ENCODE measurements around the gene SHANK1. TPM values are rescaled to one million over a fixed set of nuclear protein-coding genes. Genes with fewer than 3 reads are reported as not detected.

Gene SHANK1
- total RNA-seq, 3 donors from 2014 or later (not counting 1 experiment from before 2014, with no cell fraction given), result 0.05 to 0.75 (median 0.20) TPM

DNA sequence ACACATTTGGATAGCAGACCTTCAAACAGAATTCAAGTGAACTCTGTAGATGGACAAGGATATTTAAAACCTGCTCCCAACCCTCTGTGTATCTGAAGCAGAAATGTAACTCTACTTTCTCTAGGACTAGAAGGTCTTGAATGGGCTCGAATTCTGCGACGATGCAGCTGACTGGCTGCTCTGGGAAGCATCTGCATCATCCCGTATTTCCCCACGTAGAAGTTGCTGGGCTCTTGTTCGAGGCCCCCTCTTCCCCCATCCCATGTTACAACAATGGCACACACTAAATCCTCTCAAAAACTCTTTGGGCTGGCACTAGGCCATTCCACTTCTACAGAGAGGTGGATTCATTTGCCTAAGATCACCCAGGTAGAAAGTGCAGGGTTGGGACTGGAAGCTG lies 55.4 kb downstream of the SHANK1 start:
- Histone ChIP-seq H3K27ac (ENCODE audit: low read length) (no peak overlapping the region), H3K27me3 (ENCODE audit: control insufficient read depth, insufficient read depth, low read length) (peaks cover 6% of the 10 kb centered on the region), H3K36me3 (ENCODE audit: control insufficient read depth, insufficient read depth, low read length) (no peaks in the 10 kb centered on the region), H3K4me1 (ENCODE audit: control insufficient read depth, insufficient read depth, low read length) (peaks cover 5% of the 10 kb centered on the region), H3K9me3 (ENCODE audit: control insufficient read depth, insufficient read depth, low read length) (no peaks in the 10 kb centered on the region), H3K4me3 (ENCODE audit: low read length) (no peak overlapping the region)
- intact Hi-C loops (cut with micrococcal nuclease), result no loop called here
- WGBS (ENCODE audit: insufficient coverage), result 93% methylated on average over 6 of the region's 6 CpGs
- H3K4me3 Mint-ChIP-seq, result no peak overlapping the region
- no peak overlapping the region for H3K27ac Mint-ChIP-seq
- ATAC-seq (no peak), DNase-seq (no peak)
- H3K4me1 Mint-ChIP-seq, result no peaks in the 10 kb centered on the region
- TF ChIP-seq, protein P1, sequence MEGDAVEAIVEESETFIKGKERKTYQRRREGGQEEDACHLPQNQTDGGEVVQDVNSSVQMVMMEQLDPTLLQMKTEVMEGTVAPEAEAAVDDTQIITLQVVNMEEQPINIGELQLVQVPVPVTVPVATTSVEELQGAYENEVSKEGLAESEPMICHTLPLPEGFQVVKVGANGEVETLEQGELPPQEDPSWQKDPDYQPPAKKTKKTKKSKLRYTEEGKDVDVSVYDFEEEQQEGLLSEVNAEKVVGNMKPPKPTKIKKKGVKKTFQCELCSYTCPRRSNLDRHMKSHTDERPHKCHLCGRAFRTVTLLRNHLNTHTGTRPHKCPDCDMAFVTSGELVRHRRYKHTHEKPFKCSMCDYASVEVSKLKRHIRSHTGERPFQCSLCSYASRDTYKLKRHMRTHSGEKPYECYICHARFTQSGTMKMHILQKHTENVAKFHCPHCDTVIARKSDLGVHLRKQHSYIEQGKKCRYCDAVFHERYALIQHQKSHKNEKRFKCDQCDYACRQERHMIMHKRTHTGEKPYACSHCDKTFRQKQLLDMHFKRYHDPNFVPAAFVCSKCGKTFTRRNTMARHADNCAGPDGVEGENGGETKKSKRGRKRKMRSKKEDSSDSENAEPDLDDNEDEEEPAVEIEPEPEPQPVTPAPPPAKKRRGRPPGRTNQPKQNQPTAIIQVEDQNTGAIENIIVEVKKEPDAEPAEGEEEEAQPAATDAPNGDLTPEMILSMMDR (IDR thresholded peaks at IDR 0.05), result no peak
- peaks cover 21 to 24% of the 10 kb centered on the region in 2 donors for H3K27me3 Mint-ChIP-seq (ENCODE audit: low read depth in 2 of 2)
- no peaks in the 10 kb centered on the region for H3K9me3 Mint-ChIP-seq
- no peaks in the 10 kb centered on the region for H3K36me3 Mint-ChIP-seq

DNA sequence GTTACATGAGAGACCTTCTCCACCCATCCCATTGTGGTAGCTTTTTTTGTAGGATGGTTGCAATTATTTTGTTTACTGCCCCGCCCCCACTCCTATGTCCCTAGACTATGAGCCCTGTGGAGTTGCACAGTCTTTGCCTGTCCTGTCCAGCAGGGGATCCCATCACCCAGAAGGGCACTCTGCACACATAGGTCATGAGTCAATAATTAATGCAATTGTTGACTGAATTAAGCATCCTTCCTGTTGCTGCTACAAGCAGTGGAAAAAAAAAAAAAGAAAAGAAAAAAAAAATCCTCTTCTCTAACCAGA lies 56.2 kb downstream of the SHANK1 start:
- peaks cover 6% of the 10 kb centered on the region for H3K27me3 ChIP-seq (ENCODE audit: control insufficient read depth, insufficient read depth, low read length)
- 86% methylated on average over 1 of the region's 1 CpG for WGBS (ENCODE audit: insufficient coverage)
- TF ChIP-seq, protein P1 (IDR thresholded peaks at IDR 0.05), result no peak

DNA sequence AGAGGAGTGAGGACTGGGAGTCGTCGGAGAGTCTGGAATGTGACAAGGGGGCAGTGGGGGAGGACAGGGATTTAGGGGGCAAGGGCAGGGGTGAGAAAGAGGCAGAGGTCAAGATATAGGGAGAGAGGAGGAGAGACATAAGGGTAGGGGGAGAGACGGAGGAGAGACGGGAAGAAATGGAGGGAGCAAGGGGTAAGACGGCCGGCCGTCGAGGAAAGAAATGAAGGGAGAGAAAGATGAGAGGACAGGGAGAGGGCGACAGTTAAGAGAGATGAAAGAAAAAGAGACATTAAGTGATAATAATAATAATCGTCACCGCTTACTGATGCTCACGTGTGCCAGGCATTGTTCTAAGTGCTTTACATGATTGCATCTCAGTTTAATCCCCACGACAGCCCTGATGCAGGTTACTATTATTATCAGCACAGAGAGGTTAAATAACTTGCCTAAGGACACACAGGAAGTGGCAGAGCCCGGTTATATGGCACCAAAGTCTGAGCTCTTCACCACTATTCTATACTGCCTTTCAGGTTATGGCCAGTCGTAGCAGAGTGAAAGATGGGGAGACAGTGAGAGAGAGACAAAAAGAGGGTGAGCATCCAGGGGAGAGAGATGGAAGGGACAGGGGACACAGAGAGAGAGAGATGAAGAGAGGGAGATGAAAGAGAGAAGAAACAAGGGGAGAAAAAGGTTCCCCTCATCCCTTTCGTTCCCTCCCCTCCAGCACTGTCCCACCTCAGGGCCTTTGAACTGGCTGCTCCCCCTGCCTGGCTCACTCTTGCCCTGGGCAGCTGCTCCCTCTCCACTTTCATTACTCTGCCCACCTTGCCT lies 56.7 kb downstream of the SHANK1 start:
- intact Hi-C loops (cut with micrococcal nuclease), result no loop called here

More for the DNA sequence above, 56.2 kb downstream of the SHANK1 start:
- Histone ChIP-seq H3K36me3 (ENCODE audit: control insufficient read depth, insufficient read depth, low read length) (no peaks in the 10 kb centered on the region), H3K4me1 (ENCODE audit: control insufficient read depth, insufficient read depth, low read length) (peaks cover 13% of the 10 kb centered on the region), H3K4me3 (ENCODE audit: low read length) (no peak overlapping the region), H3K27ac (ENCODE audit: low read length) (no peak overlapping the region), H3K9me3 (ENCODE audit: control insufficient read depth, insufficient read depth, low read length) (peaks cover 2% of the 10 kb centered on the region)
- Mint-ChIP-seq H3K9me3 (no peaks in the 10 kb centered on the region), H3K27me3 (ENCODE audit: low read depth in 2 of 2) (peaks cover 21 to 23% of the 10 kb centered on the region in 2 donors), H3K4me1 (peaks cover 1 to 3% of the 10 kb centered on the region in 2 donors), H3K36me3 (no peaks in the 10 kb centered on the region), H3K27ac (no peak overlapping the region), H3K4me3 (peak overlapping the region; percentile 17)
- intact Hi-C loops (cut with micrococcal nuclease), result no loop called here
- ATAC-seq, result no peak
- DNase-seq, result no peak

More for the DNA sequence above, 56.7 kb downstream of the SHANK1 start:
- peaks cover 7 to 9% of the 10 kb centered on the region in 2 donors for H3K4me1 Mint-ChIP-seq
- peaks cover 8% of the 10 kb centered on the region for H3K27me3 ChIP-seq (ENCODE audit: control insufficient read depth, insufficient read depth, low read length)
- H3K4me3 ChIP-seq (ENCODE audit: low read length), result no peak overlapping the region
- no peak overlapping the region for H3K27ac ChIP-seq (ENCODE audit: low read length)
- H3K9me3 ChIP-seq (ENCODE audit: control insufficient read depth, insufficient read depth, low read length), result peaks cover 6% of the 10 kb centered on the region
- peak overlapping the region; percentile 40 for H3K4me3 Mint-ChIP-seq
- ATAC-seq, result no peak
- no peaks in the 10 kb centered on the region for H3K36me3 ChIP-seq (ENCODE audit: control insufficient read depth, insufficient read depth, low read length)
- peaks cover 23 to 26% of the 10 kb centered on the region in 2 donors for H3K27me3 Mint-ChIP-seq (ENCODE audit: low read depth in 2 of 2)
- TF ChIP-seq, protein P1 (IDR thresholded peaks at IDR 0.05), result no peak
- 73% methylated on average over 16 of the region's 16 CpGs for WGBS (ENCODE audit: insufficient coverage)
- no peaks in the 10 kb centered on the region for H3K36me3 Mint-ChIP-seq
- peaks cover 19% of the 10 kb centered on the region for H3K4me1 ChIP-seq (ENCODE audit: control insufficient read depth, insufficient read depth, low read length)
- no peak for DNase-seq
- peaks cover 4 to 5% of the 10 kb centered on the region in 2 donors for H3K9me3 Mint-ChIP-seq
- no peak overlapping the region for H3K27ac Mint-ChIP-seq
